ENCODE data around the gene NUDT4.

The NUDT4 gene

GRCh38 chr12:93377252-93378195, at the start of gene NUDT4:
Gene NUDT4 (plus strand): TSS chr12:93377925. CDS start chr12:93378323, 398 bp downstream.
- peak; percentile 96 for DNase-seq (ENCODE audit: low read depth)

- DNase-seq (ENCODE audit: low read depth), result no peak
These were observed 44.7 kb upstream of the NUDT4 start for GRCh38 chr12:93333054-93333453.

- DNase-seq (ENCODE audit: low read depth), result no peak
These were observed 43.9 kb upstream of the NUDT4 start for GRCh38 chr12:93333828-93334227.

GRCh38 chr12:93335603-93336162, 42.0 kb upstream of the NUDT4 start:
- no peak for DNase-seq (ENCODE audit: low read depth)

GRCh38 chr12:93336291-93336741, 41.4 kb upstream of the NUDT4 start:
- no peak for DNase-seq (ENCODE audit: low read depth)

- DNase-seq (ENCODE audit: low read depth), result no peak
These were observed 39.1 kb upstream of the NUDT4 start for GRCh38 chr12:93338598-93338997.

GRCh38 chr12:93339695-93340094, 38.0 kb upstream of the NUDT4 start:
- no peak for DNase-seq (ENCODE audit: low read depth)

- DNase-seq (ENCODE audit: low read depth), result no peak
These were observed 36.2 kb upstream of the NUDT4 start for GRCh38 chr12:93341409-93342049.

- no peak for DNase-seq (ENCODE audit: low read depth)
These were observed 30.5 kb upstream of the NUDT4 start for GRCh38 chr12:93347054-93347785.

- DNase-seq (ENCODE audit: low read depth), result no peak
These were observed 28.9 kb upstream of the NUDT4 start for GRCh38 chr12:93348575-93349435.

GRCh38 chr12:93351726-93352125, 26.0 kb upstream of the NUDT4 start:
- DNase-seq (ENCODE audit: low read depth), result no peak

- DNase-seq (ENCODE audit: low read depth), result no peak
These were observed 25.4 kb upstream of the NUDT4 start for GRCh38 chr12:93352321-93352720.

- no peak for DNase-seq (ENCODE audit: low read depth)
These were observed 21.5 kb upstream of the NUDT4 start for GRCh38 chr12:93356214-93356613.

- no peak for DNase-seq (ENCODE audit: low read depth)
These were observed 19.7 kb upstream of the NUDT4 start for GRCh38 chr12:93358058-93358457.

GRCh38 chr12:93358821-93359220, 18.9 kb upstream of the NUDT4 start:
- no peak for DNase-seq (ENCODE audit: low read depth)

GRCh38 chr12:93360688-93361087, 17.0 kb upstream of the NUDT4 start:
- no peak for DNase-seq (ENCODE audit: low read depth)

- no peak for DNase-seq (ENCODE audit: low read depth)
These were observed 16.4 kb upstream of the NUDT4 start for GRCh38 chr12:93361151-93361919.

- DNase-seq (ENCODE audit: low read depth), result no peak
These were observed 13.9 kb upstream of the NUDT4 start for GRCh38 chr12:93363841-93364297.

GRCh38 chr12:93365616-93366405, 11.9 kb upstream of the NUDT4 start:
- no peak for DNase-seq (ENCODE audit: low read depth)

Measured in activated T-cell treated with anti-CD3 and anti-CD28 coated beads for 48 hours (primary cell).